ENCODE data around the gene SLC4A5.
A peak's percentile ranks its signal among the peaks of the same experiment; 100 is the strongest.

SLC4A5 gene

GRCh38 chr2:74290466-74291217 lies 52.6 kb downstream of the SLC4A5 start:
- TF ChIP-seq, protein P1, sequence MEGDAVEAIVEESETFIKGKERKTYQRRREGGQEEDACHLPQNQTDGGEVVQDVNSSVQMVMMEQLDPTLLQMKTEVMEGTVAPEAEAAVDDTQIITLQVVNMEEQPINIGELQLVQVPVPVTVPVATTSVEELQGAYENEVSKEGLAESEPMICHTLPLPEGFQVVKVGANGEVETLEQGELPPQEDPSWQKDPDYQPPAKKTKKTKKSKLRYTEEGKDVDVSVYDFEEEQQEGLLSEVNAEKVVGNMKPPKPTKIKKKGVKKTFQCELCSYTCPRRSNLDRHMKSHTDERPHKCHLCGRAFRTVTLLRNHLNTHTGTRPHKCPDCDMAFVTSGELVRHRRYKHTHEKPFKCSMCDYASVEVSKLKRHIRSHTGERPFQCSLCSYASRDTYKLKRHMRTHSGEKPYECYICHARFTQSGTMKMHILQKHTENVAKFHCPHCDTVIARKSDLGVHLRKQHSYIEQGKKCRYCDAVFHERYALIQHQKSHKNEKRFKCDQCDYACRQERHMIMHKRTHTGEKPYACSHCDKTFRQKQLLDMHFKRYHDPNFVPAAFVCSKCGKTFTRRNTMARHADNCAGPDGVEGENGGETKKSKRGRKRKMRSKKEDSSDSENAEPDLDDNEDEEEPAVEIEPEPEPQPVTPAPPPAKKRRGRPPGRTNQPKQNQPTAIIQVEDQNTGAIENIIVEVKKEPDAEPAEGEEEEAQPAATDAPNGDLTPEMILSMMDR (conservative IDR thresholded peaks at IDR 0.05; ENCODE audit: control insufficient read depth, insufficient read depth, low read depth, low read length): no peak
- DNase-seq (ENCODE audit: low read depth): no peak
- no peak overlapping the region for H3K4me3 ChIP-seq (ENCODE audit: control insufficient read depth, low read depth, low read length)

DNA sequence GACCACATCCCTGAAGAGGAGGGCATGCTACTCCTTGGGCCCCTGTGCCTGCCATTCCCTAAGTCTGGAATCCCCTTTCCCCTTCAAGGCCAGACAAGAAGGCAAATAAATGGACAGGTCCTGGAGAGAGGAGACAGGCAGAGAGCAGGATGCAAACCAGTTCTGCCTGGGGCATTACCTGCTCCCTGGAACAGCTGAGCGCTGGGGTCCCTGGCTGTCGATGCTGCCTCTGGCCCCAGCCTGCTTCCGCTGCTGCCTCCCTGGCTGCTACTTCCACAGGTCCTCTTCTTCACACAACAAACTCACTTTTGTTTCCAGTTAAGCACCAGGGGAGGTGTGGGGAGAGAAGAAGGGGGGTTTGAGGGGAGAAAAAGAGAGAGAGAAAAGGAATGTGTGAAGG lies 53.1 kb downstream of the SLC4A5 start:
- TF ChIP-seq, protein P1 (conservative IDR thresholded peaks at IDR 0.05; ENCODE audit: control insufficient read depth, insufficient read depth, low read depth, low read length): no peak
- no peak for DNase-seq (ENCODE audit: low read depth)
- H3K4me3 ChIP-seq (ENCODE audit: control insufficient read depth, low read depth, low read length): no peak overlapping the region

GRCh38 chr2:74286725-74287124 lies 56.5 kb downstream of the SLC4A5 start:
- TF ChIP-seq, protein P1 (conservative IDR thresholded peaks at IDR 0.05; ENCODE audit: control insufficient read depth, insufficient read depth, low read depth, low read length): no peak
- no peak overlapping the region for H3K4me3 ChIP-seq (ENCODE audit: control insufficient read depth, low read depth, low read length)
- DNase-seq (ENCODE audit: low read depth): peak; percentile 7

- TF ChIP-seq, protein P1 (conservative IDR thresholded peaks at IDR 0.05; ENCODE audit: control insufficient read depth, insufficient read depth, low read depth, low read length): no peak
- DNase-seq (ENCODE audit: low read depth): no peak
- no peak overlapping the region for H3K4me3 ChIP-seq (ENCODE audit: control insufficient read depth, low read depth, low read length)
Observed at GRCh38 chr2:74281141-74281975, 61.9 kb downstream of the SLC4A5 start.

- TF ChIP-seq, protein P1 (conservative IDR thresholded peaks at IDR 0.05; ENCODE audit: control insufficient read depth, insufficient read depth, low read depth, low read length): no peak
- DNase-seq (ENCODE audit: low read depth): no peak
- no peak overlapping the region for H3K4me3 ChIP-seq (ENCODE audit: control insufficient read depth, low read depth, low read length)
Observed at GRCh38 chr2:74278694-74279093, 64.5 kb downstream of the SLC4A5 start.

GRCh38 chr2:74278176-74278575 lies 65.0 kb downstream of the SLC4A5 start:
- no peak for DNase-seq (ENCODE audit: low read depth)
- TF ChIP-seq, protein P1 (conservative IDR thresholded peaks at IDR 0.05; ENCODE audit: control insufficient read depth, insufficient read depth, low read depth, low read length): no peak
- H3K4me3 ChIP-seq (ENCODE audit: control insufficient read depth, low read depth, low read length): no peak overlapping the region
